ENCODE results near the gene TPPP.
"Not testable (repeated sequence)": the region's sequence is repeated elsewhere in the genome, so short reads cannot be mapped to it uniquely, and the experiment has no call there.

Gene TPPP

GRCh38 chr5:694042-694431 lies 885 bp upstream of the TPPP start:
- DNase-seq (ENCODE audit: low read depth), result not testable (repeated sequence)

GRCh38 chr5:692529-693041 lies 567 bp downstream of the TPPP start:
- DNase-seq (ENCODE audit: low read depth), result not testable (repeated sequence)

- no peak for DNase-seq (ENCODE audit: low read depth)
Observed at GRCh38 chr5:691817-692528, 1.2 kb downstream of the TPPP start.

- DNase-seq (ENCODE audit: low read depth), result not testable (repeated sequence)
Observed at GRCh38 chr5:691049-691448, 2.1 kb downstream of the TPPP start.

- DNase-seq (ENCODE audit: low read depth), result not testable (repeated sequence)
Observed at GRCh38 chr5:690293-690692, 2.9 kb downstream of the TPPP start.

GRCh38 chr5:688348-689010 lies 4.7 kb downstream of the TPPP start:
- DNase-seq (ENCODE audit: low read depth), result not testable (repeated sequence)

- not testable (repeated sequence) for DNase-seq (ENCODE audit: low read depth)
Observed at GRCh38 chr5:686936-687335, 6.2 kb downstream of the TPPP start.

GRCh38 chr5:686172-686523 lies 7.0 kb downstream of the TPPP start:
- DNase-seq (ENCODE audit: low read depth), result not testable (repeated sequence)

GRCh38 chr5:685262-686171 lies 7.6 kb downstream of the TPPP start:
- DNase-seq (ENCODE audit: low read depth), result no peak

GRCh38 chr5:684751-685216 lies 8.4 kb downstream of the TPPP start:
- no peak for DNase-seq (ENCODE audit: low read depth)

GRCh38 chr5:683551-684481 lies 9.3 kb downstream of the TPPP start:
- DNase-seq (ENCODE audit: low read depth), result no peak

- DNase-seq (ENCODE audit: low read depth), result not testable (repeated sequence)
Observed at GRCh38 chr5:682651-683358, 10.3 kb downstream of the TPPP start.

GRCh38 chr5:682216-682615 lies 10.9 kb downstream of the TPPP start:
- not testable (repeated sequence) for DNase-seq (ENCODE audit: low read depth)

GRCh38 chr5:681317-682191 lies 11.6 kb downstream of the TPPP start:
- not testable (repeated sequence) for DNase-seq (ENCODE audit: low read depth)

- not testable (repeated sequence) for DNase-seq (ENCODE audit: low read depth)
Observed at GRCh38 chr5:680836-681235, 12.3 kb downstream of the TPPP start.

- not testable (repeated sequence) for DNase-seq (ENCODE audit: low read depth)
Observed at GRCh38 chr5:680118-680795, 12.9 kb downstream of the TPPP start.

GRCh38 chr5:679166-679895 lies 13.8 kb downstream of the TPPP start:
- not testable (repeated sequence) for DNase-seq (ENCODE audit: low read depth)

- not testable (repeated sequence) for DNase-seq (ENCODE audit: low read depth)
Observed at GRCh38 chr5:678521-678920, 14.6 kb downstream of the TPPP start.

All from CMK (cell line).